CD4-positive, alpha-beta T cell treated with Interleukin-21 for 1 hour (primary cell): ENCODE data around the gene STRBP.

Experiments
- DNase-seq: peaks from one replicate; pipeline ENCODE4 v3.0.0-alpha.2; 2020

Gene STRBP

DNA sequence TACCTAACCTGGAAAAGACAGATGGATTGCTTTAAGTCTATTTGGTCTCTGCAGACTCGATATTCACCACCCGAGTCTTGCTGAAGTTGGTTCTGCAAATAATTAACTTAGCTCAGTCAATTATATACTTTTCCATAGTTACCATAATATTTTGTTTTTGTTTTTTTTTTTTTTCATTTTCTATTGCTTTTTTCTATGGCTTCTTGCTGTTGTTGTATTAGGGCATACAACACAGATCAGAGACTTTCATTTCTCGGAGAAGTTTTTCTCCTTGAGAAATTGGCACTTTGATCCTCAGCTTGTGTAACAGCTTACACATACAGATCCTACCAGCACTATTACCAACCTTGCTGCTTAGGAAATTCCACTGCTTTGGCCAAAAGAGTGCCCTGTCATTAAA, 146.9 kb downstream of the STRBP start:
- DNase-seq, result no peak

DNA sequence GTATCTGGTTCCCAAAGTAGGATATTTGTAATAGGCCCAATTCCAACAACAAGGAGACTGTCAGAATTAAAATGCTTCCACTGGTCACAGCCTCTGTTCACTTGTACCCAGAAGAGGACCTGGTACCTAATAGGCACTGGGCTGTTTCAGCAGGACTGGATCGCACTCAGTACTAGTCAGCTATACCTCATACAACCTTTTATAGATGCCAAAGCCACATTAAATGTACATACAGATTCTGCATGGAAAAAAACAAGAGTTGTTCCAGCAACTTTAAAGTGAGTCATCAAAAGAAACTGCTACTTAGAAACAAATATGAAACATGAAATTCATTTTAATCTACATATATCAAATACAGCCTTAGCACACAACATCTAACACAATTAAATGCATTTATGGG, 147.4 kb downstream of the STRBP start:
- DNase-seq, result no peak

DNA sequence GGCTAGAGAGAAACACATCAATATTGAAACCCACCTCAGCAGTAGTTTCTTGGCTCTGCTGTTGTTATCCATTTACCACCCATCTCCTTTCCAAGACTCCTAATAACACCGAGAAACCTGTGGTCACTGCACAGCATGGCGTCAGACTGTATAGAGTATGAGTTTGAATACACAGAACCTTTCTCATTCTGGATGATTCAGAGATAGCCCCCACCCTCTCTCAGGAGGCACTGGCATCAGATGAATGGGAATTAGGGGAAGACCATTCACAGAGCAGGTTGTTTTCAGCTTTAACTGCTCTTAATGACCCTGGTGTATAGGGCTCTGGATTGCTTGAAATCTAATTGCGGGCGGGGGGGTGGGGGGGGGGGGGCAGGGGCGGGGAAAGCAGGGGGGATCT, 148.3 kb downstream of the STRBP start:
- DNase-seq, result no peak

DNA sequence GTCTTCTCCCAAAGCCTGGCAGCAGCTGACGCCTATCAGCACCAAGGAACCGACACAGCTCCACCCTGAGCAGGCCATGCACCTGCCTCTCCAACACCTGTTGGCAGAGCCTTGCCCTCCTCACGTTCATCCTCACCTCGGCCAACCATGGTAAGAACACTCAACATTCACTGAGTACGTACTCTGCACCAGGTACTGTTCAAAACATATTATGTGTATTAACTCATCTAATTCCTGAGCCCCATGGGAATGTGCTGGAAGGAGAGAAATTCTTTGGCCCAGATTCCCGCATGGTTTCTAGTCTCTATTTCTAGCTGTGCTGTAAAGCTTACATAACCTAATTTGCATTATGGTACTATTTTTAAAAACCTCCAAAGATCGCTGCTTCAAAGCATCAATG, 148.8 kb downstream of the STRBP start:
- DNase-seq, result no peak

DNA sequence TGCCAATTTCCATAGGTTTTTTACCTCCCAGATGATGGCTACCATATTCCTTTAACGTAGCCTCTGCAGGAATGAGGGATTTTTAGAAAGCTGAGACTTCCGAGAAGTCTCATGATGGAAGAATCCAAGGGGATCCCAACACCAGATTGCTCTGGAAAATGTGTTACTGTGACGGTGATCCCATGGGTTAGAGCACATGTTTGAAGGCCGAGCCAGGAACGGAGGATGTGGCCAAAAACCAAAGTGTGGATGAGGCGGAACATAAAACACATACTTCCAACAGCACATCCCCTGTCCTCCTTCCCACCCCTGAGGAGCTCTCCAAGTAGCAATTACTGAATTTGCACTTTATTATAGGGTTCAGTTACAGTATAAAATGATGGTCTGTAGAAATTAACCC, 152.3 kb downstream of the STRBP start:
- no peak for DNase-seq

DNA sequence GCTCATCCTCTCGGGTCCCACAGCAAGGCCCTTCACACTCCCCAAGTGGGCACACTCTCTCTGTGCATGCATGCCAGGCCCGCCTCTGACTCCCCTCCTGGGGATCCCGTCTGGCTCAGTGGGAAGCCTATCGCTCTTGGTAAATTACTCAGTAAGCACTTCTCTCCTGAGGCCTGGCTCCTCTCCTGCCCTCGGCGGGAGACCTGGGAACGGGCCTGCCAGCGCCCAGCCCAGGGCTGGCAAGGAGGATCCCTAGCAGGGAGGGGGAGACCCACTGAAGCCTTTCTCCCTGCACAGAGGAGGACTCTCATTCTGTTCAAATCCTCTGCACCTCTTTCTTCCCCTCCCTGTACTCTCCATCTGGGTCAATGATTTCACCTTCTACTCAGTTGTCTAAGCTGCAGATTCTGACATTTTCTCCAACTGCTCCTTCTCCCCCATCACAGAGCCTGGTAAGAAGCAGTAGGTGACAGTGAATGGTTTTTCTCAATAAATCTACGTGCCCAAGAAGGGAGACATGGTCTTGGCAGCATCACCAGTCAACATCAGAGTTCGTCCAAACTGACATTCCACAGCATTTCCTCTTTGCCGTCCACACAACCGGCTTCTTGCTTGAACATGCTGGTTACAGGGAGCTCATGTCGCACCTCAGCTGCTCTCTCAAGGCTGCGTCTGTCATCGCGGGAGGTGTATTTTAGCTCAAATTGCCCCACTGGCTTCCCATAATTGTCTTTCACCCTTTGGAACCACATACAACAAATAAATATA, 153.1 kb downstream of the STRBP start:
- DNase-seq, result no peak

DNA sequence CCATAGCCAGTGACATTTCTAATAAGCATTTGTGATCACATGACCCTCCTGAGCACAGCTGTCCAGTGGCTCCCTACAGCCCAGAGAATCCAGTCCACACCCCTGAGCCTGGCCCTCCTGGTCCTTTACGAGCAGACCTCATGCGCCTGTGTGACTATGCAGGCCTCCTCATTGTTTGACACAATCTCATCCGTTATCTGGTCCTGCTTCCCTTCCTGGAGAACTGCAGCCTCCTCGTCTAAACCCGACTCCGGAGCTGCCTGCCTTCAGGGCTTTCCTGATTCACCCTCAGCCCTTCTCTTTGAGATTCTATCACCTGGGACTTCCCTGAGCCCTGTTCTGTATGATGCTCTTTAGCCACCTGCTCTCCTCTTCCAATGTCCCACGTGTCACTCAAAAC, 155.2 kb downstream of the STRBP start:
- no peak for DNase-seq

DNA sequence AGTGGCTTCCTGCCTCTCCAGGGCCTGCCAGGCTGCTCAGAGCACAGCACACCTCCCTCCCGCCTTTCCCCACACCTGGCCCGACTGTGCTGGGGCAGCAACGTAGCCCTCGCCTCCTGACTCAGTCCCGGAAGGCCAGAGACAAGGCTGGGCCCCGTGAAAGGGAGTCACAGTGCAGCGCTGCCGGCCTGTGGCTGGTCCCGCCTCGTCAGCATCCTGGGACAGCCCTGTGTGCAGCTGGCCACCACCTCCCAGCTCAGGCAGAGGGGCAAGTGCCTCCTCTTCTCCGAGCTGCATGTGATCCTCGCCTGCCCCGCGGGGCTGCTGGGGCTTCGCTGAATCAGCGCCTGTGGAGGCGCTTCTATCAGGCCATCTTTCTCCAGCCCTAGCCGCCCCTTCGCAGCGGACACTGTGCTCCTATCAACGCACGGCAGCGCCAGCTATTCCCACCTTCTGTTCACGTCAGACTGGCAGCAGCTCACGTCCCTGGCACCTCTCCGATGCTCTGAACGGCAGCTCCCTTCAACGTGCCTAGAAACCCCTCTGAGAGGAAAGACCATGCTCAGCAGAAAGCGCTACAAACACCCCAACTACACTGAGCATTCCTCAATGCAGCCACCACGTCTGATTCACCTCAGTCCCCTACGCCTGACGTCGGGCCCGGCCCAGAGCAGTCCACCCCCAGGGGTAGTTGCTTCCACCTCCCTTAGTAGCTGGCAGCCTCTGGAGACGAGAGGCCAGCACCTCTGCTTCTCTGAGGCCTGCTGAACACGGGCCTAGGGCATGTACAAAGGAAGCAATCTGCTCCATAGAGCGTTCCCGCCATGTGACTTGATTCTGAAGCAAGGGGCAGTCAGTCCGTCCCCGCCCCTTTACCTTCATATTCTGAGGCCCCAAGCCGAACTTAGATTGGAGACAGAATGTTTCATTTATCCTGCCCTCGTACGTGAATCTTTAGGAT, 156.1 kb downstream of the STRBP start:
- no peak for DNase-seq

DNA sequence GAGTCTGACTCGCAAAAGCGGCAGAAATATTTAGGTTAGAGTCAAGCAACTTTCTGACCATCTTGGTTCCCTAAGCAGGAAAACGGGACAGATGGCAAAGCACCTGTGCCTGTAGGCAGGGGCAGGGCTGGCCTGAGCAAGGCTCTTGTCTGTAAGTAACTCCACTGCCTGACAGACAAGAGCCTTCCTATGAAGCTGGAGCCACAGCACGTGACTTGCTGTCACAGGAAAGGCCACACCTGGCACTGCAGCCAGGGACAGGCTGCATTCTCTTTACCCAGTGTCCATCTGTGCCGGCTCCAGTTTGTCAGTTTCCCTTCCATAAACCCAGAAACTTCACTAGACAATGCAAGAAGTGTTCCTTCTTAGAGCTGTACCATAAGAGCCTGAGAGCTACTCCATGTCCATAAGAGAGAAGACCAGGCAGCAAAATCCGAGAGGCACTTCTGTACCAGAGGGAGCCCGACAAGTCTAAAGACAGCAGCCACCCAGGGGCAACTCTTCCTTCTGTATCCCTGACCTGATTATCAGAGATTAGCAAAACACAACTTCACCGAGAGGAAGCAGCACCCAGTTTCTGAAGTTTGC, 156.9 kb downstream of the STRBP start:
- DNase-seq, result no peak

DNA sequence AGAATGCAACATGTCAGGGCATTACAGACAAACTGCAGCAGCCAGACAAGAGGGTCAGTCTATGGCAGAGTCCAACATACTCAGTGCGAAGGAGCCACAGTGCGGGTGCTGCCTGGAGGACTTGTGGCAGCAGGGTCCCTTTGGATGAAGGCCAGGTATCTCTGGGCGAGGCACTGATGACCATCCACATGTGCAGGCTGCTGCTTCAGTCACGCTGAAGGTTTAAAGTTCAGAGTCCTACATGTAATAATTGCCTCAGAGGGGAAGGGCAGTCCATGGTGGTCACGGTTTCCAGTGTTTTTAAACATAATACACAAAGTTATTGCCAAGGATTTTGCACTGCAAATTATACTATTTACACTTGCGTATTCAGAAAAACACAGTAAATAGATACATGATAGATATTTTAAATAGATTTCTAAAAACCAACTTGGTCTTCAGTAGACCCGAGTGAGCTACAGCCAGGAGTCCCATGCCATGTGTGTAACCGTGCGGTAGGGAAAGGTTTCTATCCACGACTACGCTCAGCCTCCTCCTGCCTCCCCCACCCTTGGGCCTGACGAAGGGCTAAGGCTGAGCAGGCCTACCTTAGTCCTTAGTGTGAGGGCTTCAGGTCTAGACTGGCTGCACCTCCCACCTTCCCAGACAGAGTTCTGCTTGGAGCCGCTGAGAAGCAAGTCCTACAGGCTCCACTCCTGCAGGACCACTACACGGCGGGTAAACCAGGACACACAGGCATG, 158.7 kb downstream of the STRBP start:
- DNase-seq, result no peak

DNA sequence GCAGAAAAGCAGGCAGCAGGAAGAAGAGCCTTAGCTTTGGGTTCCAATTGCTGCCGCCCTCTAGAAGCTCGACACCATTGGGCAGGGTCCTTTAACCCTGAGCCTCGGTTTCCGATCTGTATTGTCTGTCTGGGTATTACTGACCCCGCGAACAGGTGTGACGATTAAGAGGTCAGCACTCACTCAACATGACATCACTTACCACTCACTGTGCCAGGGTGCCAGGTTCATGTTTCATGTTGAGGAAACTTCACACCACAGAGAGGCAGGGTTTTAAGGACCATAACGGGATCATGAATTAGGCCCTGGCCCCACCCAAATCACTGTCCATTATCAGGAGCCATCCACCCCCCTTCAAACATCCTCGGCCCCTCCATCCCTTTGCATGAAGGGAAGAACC, 159.4 kb downstream of the STRBP start:
- no peak for DNase-seq

DNA sequence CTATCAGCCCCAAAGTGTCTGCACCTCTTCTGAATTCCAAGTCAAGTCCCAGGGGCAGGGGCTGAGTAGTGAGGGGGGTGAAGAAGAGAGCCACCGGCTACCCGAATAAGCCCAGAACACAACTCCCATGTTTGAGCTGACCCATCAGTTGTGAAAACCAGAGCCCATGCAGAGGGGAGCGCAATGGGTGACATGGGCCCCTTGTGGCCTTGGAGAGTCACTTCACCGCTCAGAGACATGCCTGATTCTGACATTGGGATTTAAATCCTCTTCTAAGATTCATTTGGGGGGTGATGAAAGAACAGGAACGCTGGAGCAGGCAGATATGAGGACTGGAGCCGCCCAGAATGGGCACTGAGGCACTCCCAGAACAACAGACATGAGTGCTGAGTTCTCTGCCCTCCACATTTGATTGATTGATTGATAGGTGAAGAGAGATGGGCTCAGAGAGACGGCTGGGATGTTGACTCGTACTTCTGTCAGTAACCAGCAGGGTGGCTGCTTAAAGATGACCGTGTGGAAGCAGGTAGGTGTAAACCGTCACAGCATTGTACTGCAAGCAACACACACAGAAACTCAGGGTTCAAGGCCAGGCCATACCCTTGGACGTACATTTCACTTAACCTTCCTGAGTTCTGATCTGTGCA, 160.6 kb downstream of the STRBP start:
- DNase-seq, result no peak

DNA sequence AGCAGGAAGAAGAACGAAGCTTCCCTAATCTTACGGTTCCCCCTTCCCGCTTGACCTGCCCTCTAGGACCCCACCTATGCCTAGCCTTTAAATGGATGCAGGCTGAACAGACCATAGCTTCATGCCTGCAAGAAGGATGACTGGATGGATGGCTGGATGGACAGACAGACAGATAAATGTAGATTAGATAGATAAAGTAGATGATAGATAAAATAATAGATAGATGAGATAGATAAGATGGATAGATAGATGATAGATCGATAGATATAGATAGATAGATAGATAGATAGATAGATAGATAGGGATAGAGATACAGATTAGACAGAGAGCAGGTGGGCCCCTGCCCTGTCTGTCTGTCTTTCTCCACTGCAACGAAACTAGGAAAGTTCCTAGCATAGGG, 162.9 kb downstream of the STRBP start:
- DNase-seq, result no peak

DNA sequence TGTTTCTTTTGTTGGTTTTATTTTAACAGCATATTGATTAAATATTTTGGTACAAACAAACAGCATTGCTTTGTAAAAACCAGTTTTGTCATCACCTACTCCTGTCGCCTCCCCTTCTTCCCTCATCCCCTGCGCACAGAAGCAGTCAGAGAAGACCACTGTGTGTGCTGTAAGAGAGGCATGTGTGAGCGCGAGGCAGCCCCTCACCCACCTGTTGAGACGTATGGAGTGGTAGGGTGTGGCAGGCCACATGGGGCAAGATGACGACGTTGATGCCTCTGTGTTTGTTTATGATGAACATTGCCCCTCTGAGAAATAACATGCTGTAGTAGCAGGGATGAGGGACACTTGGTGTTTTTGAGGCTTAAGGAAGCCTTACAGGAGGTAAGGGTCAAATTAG, 163.6 kb downstream of the STRBP start:
- no peak for DNase-seq

DNA sequence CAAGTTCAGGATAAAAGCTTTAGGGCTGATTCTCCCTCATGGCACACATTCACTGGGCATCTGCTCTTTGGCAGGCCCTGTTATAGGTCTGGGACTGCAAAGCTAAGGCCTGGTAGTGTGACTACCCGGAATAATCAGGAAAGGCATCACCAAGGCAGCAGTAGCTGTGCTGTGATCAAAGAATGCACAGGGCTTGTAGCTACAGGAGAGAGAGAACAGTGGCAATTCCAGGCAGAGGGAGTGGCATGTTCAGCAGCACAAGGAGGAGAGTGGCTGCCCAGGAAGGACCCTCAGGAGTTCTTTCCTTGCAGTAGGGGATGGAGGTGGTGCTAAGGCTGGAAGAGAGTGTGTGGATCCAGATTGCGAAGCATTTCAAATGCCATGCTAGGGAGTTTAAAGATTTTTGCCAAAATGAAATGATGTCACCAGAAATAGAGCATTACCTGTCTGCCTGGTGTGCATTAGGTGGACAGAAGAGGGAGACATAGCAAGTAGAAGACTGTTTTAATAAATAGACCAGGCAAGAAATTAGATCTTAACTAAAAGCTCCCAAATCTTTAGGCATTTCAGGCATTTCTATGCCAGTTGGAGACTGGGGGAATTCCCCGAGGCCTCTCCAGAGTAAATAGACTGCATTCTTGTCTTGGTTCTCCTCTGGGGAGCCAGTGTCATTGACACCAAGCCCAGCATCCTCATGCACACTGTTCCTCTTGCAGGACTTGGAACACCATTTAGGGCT, 165.8 kb downstream of the STRBP start:
- DNase-seq, result no peak

DNA sequence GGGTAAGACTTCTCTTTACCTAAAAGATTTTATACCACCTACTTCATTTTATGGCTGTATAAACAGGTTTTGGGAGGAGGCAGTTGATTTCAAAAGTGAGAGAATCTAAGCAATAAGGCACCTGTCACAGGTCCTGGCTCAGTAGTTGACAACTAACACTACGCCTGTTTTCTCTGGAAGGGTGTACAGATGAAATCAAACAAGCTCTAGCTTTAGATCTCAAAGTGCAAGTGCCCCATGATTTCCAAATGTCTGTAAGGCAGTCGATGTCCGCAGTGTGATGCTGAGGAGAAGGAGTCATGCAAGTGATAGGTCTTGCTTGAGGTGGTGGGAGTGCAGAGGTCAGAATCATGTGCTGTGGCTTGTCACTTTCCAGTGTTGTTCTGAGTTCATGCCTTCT, 168.8 kb downstream of the STRBP start:
- no peak for DNase-seq

DNA sequence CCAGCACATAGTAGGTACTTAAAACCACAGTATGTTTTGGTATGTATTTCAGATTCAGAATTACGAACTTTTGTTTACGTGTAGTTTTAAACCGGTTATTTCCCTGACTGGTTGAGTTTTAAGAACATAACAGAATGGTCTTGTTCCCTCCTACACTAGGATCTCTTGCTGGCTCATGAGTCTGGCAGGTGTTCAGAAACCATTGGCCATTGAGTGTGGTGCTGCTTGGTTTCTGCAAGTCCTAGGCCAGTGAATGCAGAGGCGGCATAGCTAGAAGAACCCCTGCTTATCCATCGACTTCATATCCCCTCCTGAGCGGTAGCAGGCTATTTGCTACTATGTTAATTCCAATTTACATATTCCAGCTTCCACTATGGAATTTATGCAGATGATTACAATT, 169.3 kb downstream of the STRBP start:
- DNase-seq, result no peak

DNA sequence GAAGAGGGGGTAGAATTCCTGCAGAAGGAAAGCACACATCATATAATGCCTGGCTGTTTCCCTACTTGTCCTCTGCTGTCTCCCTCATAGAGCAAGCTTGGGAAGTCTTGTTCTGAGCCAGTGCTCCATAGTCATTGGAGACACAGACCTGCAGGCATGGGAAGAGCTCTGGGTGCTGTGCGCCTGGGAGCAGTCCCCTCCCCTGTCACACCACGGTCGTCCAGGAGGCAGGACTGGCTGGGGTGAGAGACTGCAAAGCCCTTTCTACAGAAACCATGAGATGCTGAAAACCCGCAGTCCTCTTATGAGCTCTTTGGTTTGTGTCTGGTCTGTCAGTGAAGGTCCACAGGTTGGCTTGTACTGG, 170.3 kb downstream of the STRBP start:
- DNase-seq, result no peak

DNA sequence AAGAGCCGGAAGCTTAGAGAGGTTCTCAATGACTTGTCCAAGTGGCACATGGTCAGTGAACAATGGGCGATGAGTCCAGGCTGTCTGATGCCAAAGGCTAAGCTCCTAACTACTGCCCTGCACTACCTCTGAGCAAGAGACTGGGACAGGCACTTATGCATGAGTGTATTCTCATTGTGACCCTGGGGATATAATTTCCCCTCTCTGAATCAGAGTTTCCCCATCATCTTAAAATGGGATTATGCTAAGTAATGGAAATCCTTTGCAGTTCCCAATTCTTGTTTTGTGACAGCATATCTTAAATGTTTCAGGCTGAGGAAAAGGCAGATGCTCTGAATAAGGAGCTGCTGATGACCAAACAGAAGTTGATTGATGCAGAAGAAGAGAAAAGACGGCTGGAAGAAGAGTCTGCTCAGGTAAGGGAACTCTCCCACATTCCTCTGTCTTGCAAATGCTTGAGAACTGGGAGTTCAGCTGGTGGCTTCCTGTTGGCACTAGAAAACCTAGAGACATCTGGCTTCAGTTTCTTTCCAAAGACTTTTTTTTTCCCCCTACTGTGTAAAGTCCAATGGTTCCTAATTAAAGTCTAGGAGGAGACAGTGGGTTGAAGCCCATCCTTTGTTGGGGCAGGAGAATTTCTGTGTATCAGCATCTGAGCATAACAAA, 170.8 kb downstream of the STRBP start:
- no peak for DNase-seq

DNA sequence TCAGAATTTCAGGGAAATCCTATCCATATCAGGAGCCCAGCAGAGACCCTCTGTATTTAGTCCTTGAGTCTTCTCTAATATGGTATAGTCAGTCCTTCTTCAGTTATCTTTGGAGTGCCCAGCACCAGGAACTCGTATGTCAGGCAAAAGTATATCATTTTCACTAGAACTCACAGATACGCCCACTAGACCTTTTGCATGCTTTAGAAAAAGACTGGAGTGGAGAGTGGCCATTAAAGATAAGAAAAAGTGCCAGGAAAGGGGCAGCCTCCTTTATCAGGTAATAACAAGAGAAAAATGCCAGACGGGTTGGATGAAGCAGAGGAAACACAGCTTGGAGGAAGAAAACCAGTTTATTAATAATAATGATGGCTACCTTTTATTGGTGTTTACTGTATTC, 171.4 kb downstream of the STRBP start:
- DNase-seq, result no peak

DNA sequence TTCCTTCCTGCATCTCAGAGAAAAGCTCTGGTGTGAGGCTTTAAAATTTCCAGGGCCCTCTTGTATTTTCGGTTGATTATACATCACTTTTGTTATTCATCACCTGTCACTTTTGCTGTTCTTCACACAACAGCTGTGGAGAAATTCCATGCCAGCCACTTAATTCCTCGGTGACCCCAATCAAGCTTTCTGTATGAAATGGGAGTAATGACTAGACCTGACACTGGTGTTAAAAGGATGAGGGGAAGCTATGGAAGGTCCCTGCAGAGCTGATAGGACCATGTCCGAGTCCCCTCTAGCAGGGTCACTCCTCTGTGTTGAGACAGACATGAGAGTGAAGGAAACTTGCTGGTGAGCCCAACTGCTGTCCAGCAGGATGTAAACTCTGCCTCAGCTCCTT, 175.2 kb downstream of the STRBP start:
- no peak for DNase-seq
